Fibroblast of lung (primary cell): ENCODE results near the gene ANO10.

ENCODE experiments used
- EZH2 ChIP-seq: IDR thresholded peaks from 2 replicates; pipeline ENCODE4 v1.5.1; 2012; ENCODE audit warnings: low read length, control low read depth, mild to moderate bottlenecking; ENCODE audit errors: missing control alignments
- TF ChIP-seq, protein P1 (sequence below), 2 donors: IDR thresholded peaks in 1 of 2; conservative IDR thresholded peaks in 1 of 2; 1 replicate in 1 of 2; 2 replicates in 1 of 2; pipeline ENCODE4 v1.5.1; 2011 to 2012; ENCODE audit warnings: low read length in 2 of 2, control low read depth in 1 of 2, inconsistent platforms in 1 of 2, low read depth in 1 of 2, mild to moderate bottlenecking in 1 of 2

DNA sequence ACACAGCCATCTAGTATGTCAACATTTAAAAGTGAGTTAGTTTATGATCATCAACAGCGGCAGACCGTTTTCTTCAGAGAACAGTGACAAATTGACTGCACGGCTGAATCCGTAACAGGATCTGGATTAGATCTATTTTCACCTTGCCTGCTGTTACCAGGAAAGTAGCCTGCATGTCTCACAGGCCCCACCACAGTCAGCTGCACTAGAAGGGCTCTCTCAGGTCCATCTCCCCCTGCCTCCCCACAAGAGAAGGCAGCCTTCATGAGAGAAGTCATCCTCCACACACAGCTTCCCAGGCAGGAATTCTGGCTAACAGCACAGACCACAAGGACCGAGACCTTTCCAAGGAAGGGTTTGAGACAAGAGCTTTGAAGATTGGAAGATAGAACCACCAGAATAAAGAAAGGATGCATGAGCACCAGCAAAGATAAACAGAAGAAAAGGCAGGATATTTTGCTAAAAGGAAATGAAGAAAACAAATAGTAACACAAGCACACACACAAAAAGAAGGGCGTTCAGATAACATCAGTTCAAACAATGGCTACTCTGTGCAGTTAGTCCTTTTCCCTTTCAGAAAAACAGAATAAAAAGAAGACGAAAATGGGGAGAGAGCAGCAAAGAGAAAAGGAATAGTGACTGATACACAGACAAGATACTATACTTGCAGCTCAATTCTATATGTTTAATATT is 208.0 kb downstream of the ANO10 start:
- TF ChIP-seq, protein P1, sequence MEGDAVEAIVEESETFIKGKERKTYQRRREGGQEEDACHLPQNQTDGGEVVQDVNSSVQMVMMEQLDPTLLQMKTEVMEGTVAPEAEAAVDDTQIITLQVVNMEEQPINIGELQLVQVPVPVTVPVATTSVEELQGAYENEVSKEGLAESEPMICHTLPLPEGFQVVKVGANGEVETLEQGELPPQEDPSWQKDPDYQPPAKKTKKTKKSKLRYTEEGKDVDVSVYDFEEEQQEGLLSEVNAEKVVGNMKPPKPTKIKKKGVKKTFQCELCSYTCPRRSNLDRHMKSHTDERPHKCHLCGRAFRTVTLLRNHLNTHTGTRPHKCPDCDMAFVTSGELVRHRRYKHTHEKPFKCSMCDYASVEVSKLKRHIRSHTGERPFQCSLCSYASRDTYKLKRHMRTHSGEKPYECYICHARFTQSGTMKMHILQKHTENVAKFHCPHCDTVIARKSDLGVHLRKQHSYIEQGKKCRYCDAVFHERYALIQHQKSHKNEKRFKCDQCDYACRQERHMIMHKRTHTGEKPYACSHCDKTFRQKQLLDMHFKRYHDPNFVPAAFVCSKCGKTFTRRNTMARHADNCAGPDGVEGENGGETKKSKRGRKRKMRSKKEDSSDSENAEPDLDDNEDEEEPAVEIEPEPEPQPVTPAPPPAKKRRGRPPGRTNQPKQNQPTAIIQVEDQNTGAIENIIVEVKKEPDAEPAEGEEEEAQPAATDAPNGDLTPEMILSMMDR (conservative IDR thresholded peaks at IDR 0.05 in 1 of 2, IDR thresholded peaks at IDR 0.05 in 1 of 2; ENCODE audit: low read depth in 1 of 2, low read length in 2 of 2) = no peak
- TF ChIP-seq EZH2 = no peak
